ENCODE measurements around the gene RFX4. TPM values are rescaled to one million over a fixed set of nuclear protein-coding genes. Genes with fewer than 3 reads are reported as not detected.

Gene RFX4
- total and polyA plus RNA-seq, 2 donors (not counting 1 experiment from before 2014, with no cell fraction given) = not detected

DNA sequence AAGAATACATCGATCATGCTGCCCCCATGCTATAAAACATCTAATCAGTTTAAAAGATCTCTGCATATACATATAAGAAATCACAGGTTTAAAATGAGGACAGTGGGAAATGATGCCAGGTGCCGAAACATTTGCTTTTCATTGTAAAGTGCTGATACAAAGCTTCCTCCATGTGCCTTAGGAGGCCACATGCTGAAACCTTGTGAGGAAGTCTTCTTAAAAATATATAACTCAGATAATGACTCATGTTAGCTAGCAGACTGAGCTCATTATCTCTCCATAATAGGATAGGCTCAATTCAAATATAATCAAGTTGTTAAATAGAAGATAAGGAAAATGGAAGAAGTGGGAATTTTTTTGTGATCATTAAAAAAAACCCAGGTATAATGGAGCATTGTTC, 65.9 kb downstream of the RFX4 start:
- no peak overlapping the region for H3K9ac ChIP-seq (ENCODE audit: insufficient read depth, low read length)
- H3K79me2 ChIP-seq (ENCODE audit: control insufficient read depth, insufficient read depth, low read length) = no peaks in the 10 kb centered on the region
- DNase-seq (ENCODE audit: low read depth in 2 of 2) = no peak
- H3K9me3 ChIP-seq (ENCODE audit: control insufficient read depth, insufficient read depth, low read depth, low read length) = no peaks in the 10 kb centered on the region
- no peaks in the 10 kb centered on the region for H4K20me1 ChIP-seq (ENCODE audit: control insufficient read depth, extremely low read depth, insufficient read depth, low read length)
- no peak overlapping the region for H3K27ac ChIP-seq (ENCODE audit: insufficient read depth, low read length)
- H3K27me3 ChIP-seq (ENCODE audit: control insufficient read depth, insufficient read depth, low read length) = no peaks in the 10 kb centered on the region
- H3K4me1 ChIP-seq (ENCODE audit: control insufficient read depth, extremely low read depth, insufficient read depth, low read length) = no peaks in the 10 kb centered on the region
- no peak overlapping the region for H2AFZ ChIP-seq (ENCODE audit: low read length)
- no peaks in the 10 kb centered on the region for H3K36me3 ChIP-seq (ENCODE audit: control insufficient read depth, insufficient read depth, low read length)
- TF ChIP-seq, protein P1, sequence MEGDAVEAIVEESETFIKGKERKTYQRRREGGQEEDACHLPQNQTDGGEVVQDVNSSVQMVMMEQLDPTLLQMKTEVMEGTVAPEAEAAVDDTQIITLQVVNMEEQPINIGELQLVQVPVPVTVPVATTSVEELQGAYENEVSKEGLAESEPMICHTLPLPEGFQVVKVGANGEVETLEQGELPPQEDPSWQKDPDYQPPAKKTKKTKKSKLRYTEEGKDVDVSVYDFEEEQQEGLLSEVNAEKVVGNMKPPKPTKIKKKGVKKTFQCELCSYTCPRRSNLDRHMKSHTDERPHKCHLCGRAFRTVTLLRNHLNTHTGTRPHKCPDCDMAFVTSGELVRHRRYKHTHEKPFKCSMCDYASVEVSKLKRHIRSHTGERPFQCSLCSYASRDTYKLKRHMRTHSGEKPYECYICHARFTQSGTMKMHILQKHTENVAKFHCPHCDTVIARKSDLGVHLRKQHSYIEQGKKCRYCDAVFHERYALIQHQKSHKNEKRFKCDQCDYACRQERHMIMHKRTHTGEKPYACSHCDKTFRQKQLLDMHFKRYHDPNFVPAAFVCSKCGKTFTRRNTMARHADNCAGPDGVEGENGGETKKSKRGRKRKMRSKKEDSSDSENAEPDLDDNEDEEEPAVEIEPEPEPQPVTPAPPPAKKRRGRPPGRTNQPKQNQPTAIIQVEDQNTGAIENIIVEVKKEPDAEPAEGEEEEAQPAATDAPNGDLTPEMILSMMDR (conservative IDR thresholded peaks at IDR 0.05 in 1 of 2, IDR thresholded peaks at IDR 0.05 in 1 of 2; ENCODE audit: low read depth in 1 of 2, low read length in 2 of 2) = no peak
- TF ChIP-seq EZH2 (IDR thresholded peaks at IDR 0.05; ENCODE audit: low read length, missing control alignments) = no peak
- no peak overlapping the region for H3K4me2 ChIP-seq (ENCODE audit: extremely low read depth, insufficient read depth, low read length)
- H3K4me3 ChIP-seq (replicated peaks in 1 of 4; ENCODE audit: control extremely low read depth in 1 of 4, insufficient read depth in 1 of 4, low read depth in 3 of 4, low read length in 4 of 4) = no peak overlapping the region

DNA sequence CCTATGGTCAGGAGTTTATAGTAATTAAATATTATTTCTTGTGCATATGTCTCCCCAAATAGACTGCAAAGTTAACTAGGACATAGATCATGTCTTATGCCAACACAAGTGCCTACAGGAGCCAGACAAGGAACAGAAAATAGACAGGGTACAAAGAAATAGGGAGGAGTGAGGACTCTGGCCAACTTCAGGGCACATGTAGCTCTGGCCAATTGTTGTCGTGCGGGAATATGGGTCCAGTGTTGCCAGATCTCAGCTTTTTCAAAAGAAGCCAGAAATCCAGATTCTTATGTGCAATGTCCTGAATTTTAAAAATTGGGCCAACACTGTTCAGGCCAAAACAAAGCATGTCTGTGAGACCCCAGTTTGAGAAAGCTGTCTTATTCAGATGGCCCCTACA, 68.7 kb downstream of the RFX4 start:
- DNase-seq (ENCODE audit: low read depth in 2 of 2) = no peak
- Histone ChIP-seq H4K20me1 (ENCODE audit: control insufficient read depth, extremely low read depth, insufficient read depth, low read length) (no peaks in the 10 kb centered on the region), H3K4me3 (replicated peaks in 1 of 4; ENCODE audit: control extremely low read depth in 1 of 4, insufficient read depth in 1 of 4, low read depth in 3 of 4, low read length in 4 of 4) (no peak overlapping the region), H3K9ac (ENCODE audit: insufficient read depth, low read length) (no peak overlapping the region), H3K27ac (ENCODE audit: insufficient read depth, low read length) (no peak overlapping the region), H3K4me1 (ENCODE audit: control insufficient read depth, extremely low read depth, insufficient read depth, low read length) (no peaks in the 10 kb centered on the region), H3K79me2 (ENCODE audit: control insufficient read depth, insufficient read depth, low read length) (no peaks in the 10 kb centered on the region), H3K9me3 (ENCODE audit: control insufficient read depth, insufficient read depth, low read depth, low read length) (no peaks in the 10 kb centered on the region), H3K36me3 (ENCODE audit: control insufficient read depth, insufficient read depth, low read length) (no peaks in the 10 kb centered on the region), H3K27me3 (ENCODE audit: control insufficient read depth, insufficient read depth, low read length) (no peaks in the 10 kb centered on the region), H3K4me2 (ENCODE audit: extremely low read depth, insufficient read depth, low read length) (no peak overlapping the region), H2AFZ (ENCODE audit: low read length) (no peak overlapping the region)
- TF ChIP-seq, protein P1 (conservative IDR thresholded peaks at IDR 0.05 in 1 of 2, IDR thresholded peaks at IDR 0.05 in 1 of 2; ENCODE audit: low read depth in 1 of 2, low read length in 2 of 2) = no peak
- TF ChIP-seq EZH2 (IDR thresholded peaks at IDR 0.05; ENCODE audit: low read length, missing control alignments) = no peak

DNA sequence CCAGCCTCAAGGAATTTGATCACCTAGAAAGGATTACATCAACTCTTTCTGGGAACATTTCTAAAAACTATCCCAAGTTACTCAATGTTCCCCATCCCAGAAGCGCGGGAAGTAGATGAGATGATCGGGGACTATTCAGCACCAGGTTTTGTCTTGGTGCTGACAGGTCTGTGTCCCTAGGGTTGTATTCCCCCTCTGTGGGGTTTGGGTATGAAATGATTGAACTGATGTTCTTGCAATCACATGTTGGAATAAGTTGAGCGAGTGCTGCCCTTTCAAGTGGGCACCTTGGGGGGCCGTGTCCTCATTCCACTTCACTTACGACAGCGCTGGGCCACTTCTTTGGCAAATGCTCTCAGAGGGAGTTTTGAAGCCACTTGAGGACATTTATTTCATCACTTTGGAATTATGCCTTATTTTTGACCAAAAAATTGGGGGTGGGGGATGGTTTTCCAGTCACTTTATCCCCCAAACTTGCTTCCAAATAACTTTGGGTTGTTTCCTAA, 69.8 kb downstream of the RFX4 start:
- DNase-seq (ENCODE audit: low read depth in 2 of 2) = no peak
- no peak overlapping the region for H3K9ac ChIP-seq (ENCODE audit: insufficient read depth, low read length)
- H3K27ac ChIP-seq (ENCODE audit: insufficient read depth, low read length) = no peak overlapping the region
- H3K36me3 ChIP-seq (ENCODE audit: control insufficient read depth, insufficient read depth, low read length) = no peaks in the 10 kb centered on the region
- H3K4me1 ChIP-seq (ENCODE audit: control insufficient read depth, extremely low read depth, insufficient read depth, low read length) = no peaks in the 10 kb centered on the region
- H3K79me2 ChIP-seq (ENCODE audit: control insufficient read depth, insufficient read depth, low read length) = no peaks in the 10 kb centered on the region
- H4K20me1 ChIP-seq (ENCODE audit: control insufficient read depth, extremely low read depth, insufficient read depth, low read length) = no peaks in the 10 kb centered on the region
- no peaks in the 10 kb centered on the region for H3K27me3 ChIP-seq (ENCODE audit: control insufficient read depth, insufficient read depth, low read length)
- no peak for TF ChIP-seq EZH2 (IDR thresholded peaks at IDR 0.05; ENCODE audit: low read length, missing control alignments)
- TF ChIP-seq, protein P1 (conservative IDR thresholded peaks at IDR 0.05 in 1 of 2, IDR thresholded peaks at IDR 0.05 in 1 of 2; ENCODE audit: low read depth in 1 of 2, low read length in 2 of 2) = no peak
- H3K9me3 ChIP-seq (ENCODE audit: control insufficient read depth, insufficient read depth, low read depth, low read length) = no peaks in the 10 kb centered on the region
- no peak overlapping the region for H3K4me3 ChIP-seq (replicated peaks in 1 of 4; ENCODE audit: control extremely low read depth in 1 of 4, insufficient read depth in 1 of 4, low read depth in 3 of 4, low read length in 4 of 4)
- H2AFZ ChIP-seq (ENCODE audit: low read length) = no peak overlapping the region
- no peak overlapping the region for H3K4me2 ChIP-seq (ENCODE audit: extremely low read depth, insufficient read depth, low read length)
